PC-9 (cell line): Measurements from ENCODE around the gene SF3B2.

Experiments used
- CTCF ChIP-seq: fragments of 200-600 bp; sonication (generic); conservative IDR thresholded peaks from 2 replicates; pipeline ENCODE4 v1.6.1; 2017; ENCODE audit warnings: mixed run types, antibody characterized with exemption, mild to moderate bottlenecking, moderate library complexity
- EZH2 ChIP-seq: fragments of 200-600 bp; sonication (generic); IDR thresholded peaks from 2 replicates; pipeline ENCODE4 v1.8.0; 2017; ENCODE audit warnings: antibody characterized with exemption, low read depth

GRCh38 chr11:66059966-66060680 lies 8.0 kb downstream of the SF3B2 start:
- TF ChIP-seq CTCF (no peak), EZH2 (no peak)
